ENCODE measurements around the gene MCM3AP. TPM values are rescaled to one million over a fixed set of nuclear protein-coding genes. Genes with fewer than 3 reads are reported as not detected.
"Not testable (repeated sequence)": the region's sequence is repeated elsewhere in the genome, so short reads cannot be mapped to it uniquely, and the experiment has no call there.

MCM3AP gene
- total RNA-seq, 2 experiments from 2014 or later: 109 to 121 TPM

- Mint-ChIP-seq H3K4me3 (no peak overlapping the region), H3K36me3 (ENCODE audit: low read depth) (peaks cover 68% of the 10 kb centered on the region), H3K9me3 (no peaks in the 10 kb centered on the region), H3K27me3 (no peaks in the 10 kb centered on the region), H3K4me1 (peaks cover 5% of the 10 kb centered on the region), H3K27ac (no peak overlapping the region)
- CTCF ChIA-PET: interaction anchor here (1.3 kb wide), 1 partner anchor 10 kb away, joined by 3 read pairs; no protein-coding TSS in a partner anchor
- POLR2A ChIA-PET: interaction anchor here (0.9 to 1.0 kb wide), 2 partner anchors 10 kb away, joined by 3 to 4 read pairs; no protein-coding TSS in a partner anchor
- no peak for DNase-seq
Observed at GRCh38 chr21:46243960-46244361, 41.5 kb downstream of the MCM3AP start.

- Mint-ChIP-seq H3K4me1 (peaks cover 5% of the 10 kb centered on the region), H3K27me3 (no peaks in the 10 kb centered on the region), H3K36me3 (ENCODE audit: low read depth) (peaks cover 68% of the 10 kb centered on the region), H3K4me3 (no peak overlapping the region), H3K27ac (no peak overlapping the region), H3K9me3 (no peaks in the 10 kb centered on the region)
- CTCF ChIA-PET: interaction anchor here (1.3 kb wide), 1 partner anchor 11 kb away, joined by 3 read pairs; no protein-coding TSS in a partner anchor
- POLR2A ChIA-PET: interaction anchor here (1.1 to 1.9 kb wide), 2 partner anchors 9 to 10 kb away, joined by 3 to 5 read pairs; no protein-coding TSS in a partner anchor
- DNase-seq: no peak
Observed at GRCh38 chr21:46243325-46243724, 42.1 kb downstream of the MCM3AP start.

- ChIA-PET CTCF (interaction anchor here (1.5 to 1.9 kb wide), 2 partner anchors 10 to 98 kb away, joined by 4 read pairs; no protein-coding TSS in a partner anchor), POLR2A (interaction anchor here (1.9 kb wide), 1 partner anchor 12 kb away, joined by 5 read pairs; no protein-coding TSS in a partner anchor)
- not testable (repeated sequence) for H3K27ac Mint-ChIP-seq, DNase-seq, H3K4me1 Mint-ChIP-seq, H3K9me3 Mint-ChIP-seq, H3K4me3 Mint-ChIP-seq, H3K27me3 Mint-ChIP-seq
- H3K36me3 Mint-ChIP-seq (ENCODE audit: low read depth): peaks cover 65% of the 10 kb centered on the region
Observed at GRCh38 chr21:46241577-46241976, 43.8 kb downstream of the MCM3AP start.

- no peak overlapping the region for H3K27ac Mint-ChIP-seq
- no peak for DNase-seq
- H3K4me3 Mint-ChIP-seq: no peak overlapping the region
- H3K4me1 Mint-ChIP-seq: peaks cover 5% of the 10 kb centered on the region
- POLR2A ChIA-PET: no interaction called here
- no peaks in the 10 kb centered on the region for H3K9me3 Mint-ChIP-seq
- peaks cover 73% of the 10 kb centered on the region for H3K36me3 Mint-ChIP-seq (ENCODE audit: low read depth)
- no peaks in the 10 kb centered on the region for H3K27me3 Mint-ChIP-seq
- CTCF ChIA-PET: interaction anchor here (1.5 to 1.9 kb wide), 3 partner anchors 8 to 96 kb away, joined by 3 to 4 read pairs (median 4); no protein-coding TSS in a partner anchor
Observed at GRCh38 chr21:46239817-46240325, 45.5 kb downstream of the MCM3AP start.

- H3K27ac Mint-ChIP-seq: no peak overlapping the region
- H3K27me3 Mint-ChIP-seq: no peaks in the 10 kb centered on the region
- no peak overlapping the region for H3K4me3 Mint-ChIP-seq
- DNase-seq: no peak
- H3K9me3 Mint-ChIP-seq: no peaks in the 10 kb centered on the region
- CTCF ChIA-PET: interaction anchor here (1.1 kb wide), 1 partner anchor 16 kb away, joined by 3 read pairs; no protein-coding TSS in a partner anchor
- peaks cover 77% of the 10 kb centered on the region for H3K36me3 Mint-ChIP-seq (ENCODE audit: low read depth)
- peaks cover 21% of the 10 kb centered on the region for H3K4me1 Mint-ChIP-seq
- POLR2A ChIA-PET: no interaction called here
Observed at GRCh38 chr21:46237474-46237873, 47.9 kb downstream of the MCM3AP start.

- POLR2A ChIA-PET: interaction anchor here (1.2 to 2.5 kb wide), 4 partner anchors 8 to 19 kb away, joined by 3 to 7 read pairs (median 6); no protein-coding TSS in a partner anchor
- DNase-seq: no peak
- H3K36me3 Mint-ChIP-seq (ENCODE audit: low read depth): peaks cover 69% of the 10 kb centered on the region
- CTCF ChIA-PET: interaction anchor here (1.1 kb wide), 1 partner anchor 91 kb away, joined by 4 read pairs; no protein-coding TSS in a partner anchor
- peak overlapping the region; percentile 17 for H3K27ac Mint-ChIP-seq
- no peaks in the 10 kb centered on the region for H3K27me3 Mint-ChIP-seq
- H3K4me3 Mint-ChIP-seq: no peak overlapping the region
- peaks cover 36% of the 10 kb centered on the region for H3K4me1 Mint-ChIP-seq
- H3K9me3 Mint-ChIP-seq: no peaks in the 10 kb centered on the region
Observed at GRCh38 chr21:46234436-46234950, 50.9 kb downstream of the MCM3AP start.

GRCh38 chr21:46229923-46230260 is 55.5 kb downstream of the MCM3AP start:
- POLR2A ChIA-PET: interaction anchor here (0.6 to 6.0 kb wide), 2 partner anchors 88 to 93 kb away, joined by 3 to 22 read pairs; partner anchors contain the start of gene C21orf58
- H3K4me1 Mint-ChIP-seq: peaks cover 65% of the 10 kb centered on the region
- H3K36me3 Mint-ChIP-seq (ENCODE audit: low read depth): peaks cover 60% of the 10 kb centered on the region
- no peak for DNase-seq
- CTCF ChIA-PET: interaction anchor here (1.2 kb wide), 1 partner anchor 55 kb away, joined by 3 read pairs; no protein-coding TSS in a partner anchor
- no peaks in the 10 kb centered on the region for H3K9me3 Mint-ChIP-seq
- H3K4me3 Mint-ChIP-seq: peak overlapping the region; percentile 66
- no peaks in the 10 kb centered on the region for H3K27me3 Mint-ChIP-seq
- no peak overlapping the region for H3K27ac Mint-ChIP-seq

GRCh38 chr21:46229133-46229922 is 56.1 kb downstream of the MCM3AP start:
- no peaks in the 10 kb centered on the region for H3K9me3 Mint-ChIP-seq
- no peak for DNase-seq
- CTCF ChIA-PET: interaction anchor here (1.2 kb wide), 1 partner anchor 55 kb away, joined by 3 read pairs; no protein-coding TSS in a partner anchor
- H3K4me1 Mint-ChIP-seq: peaks cover 60% of the 10 kb centered on the region
- no peaks in the 10 kb centered on the region for H3K27me3 Mint-ChIP-seq
- peak overlapping the region; percentile 79 for H3K27ac Mint-ChIP-seq
- POLR2A ChIA-PET: interaction anchor here (0.6 to 6.0 kb wide), 4 partner anchors 85 to 96 kb away, joined by 3 to 22 read pairs (median 4); partner anchors contain the start of gene C21orf58
- H3K4me3 Mint-ChIP-seq: peak overlapping the region; percentile 85
- H3K36me3 Mint-ChIP-seq (ENCODE audit: low read depth): peaks cover 55% of the 10 kb centered on the region

GRCh38 chr21:46228345-46229051 is 56.9 kb downstream of the MCM3AP start, which contains the start of gene LSS:
TSS of gene LSS (minus strand) at chr21:46228774. CDS start at chr21:46228745, 29 bp downstream.
- Mint-ChIP-seq H3K27ac (peak within 1 kb of the TSS; percentile 79), H3K9me3 (no peaks in the 10 kb centered on the region), H3K4me3 (peak within 1 kb of the TSS; percentile 85), H3K27me3 (no peaks in the 10 kb centered on the region), H3K36me3 (ENCODE audit: low read depth) (peaks cover 46% of the 10 kb centered on the region), H3K4me1 (peaks cover 52% of the 10 kb centered on the region)
- POLR2A ChIA-PET: interaction anchor here (0.9 to 6.0 kb wide), 4 partner anchors 13 to 97 kb away, joined by 3 to 22 read pairs (median 4); partner anchors contain the start of gene C21orf58
- peak; percentile 99 for DNase-seq
- CTCF ChIA-PET: interaction anchor here (0.7 to 0.9 kb wide), 2 partner anchors 85 to 272 kb away, joined by 3 read pairs; no protein-coding TSS in a partner anchor

- H3K27me3 Mint-ChIP-seq: no peaks in the 10 kb centered on the region
- peak overlapping the region; percentile 8 for H3K27ac Mint-ChIP-seq
- H3K9me3 Mint-ChIP-seq: no peaks in the 10 kb centered on the region
- ChIA-PET CTCF (interaction anchor here (0.7 to 0.9 kb wide), 3 partner anchors 85 to 412 kb away, joined by 3 read pairs; no protein-coding TSS in a partner anchor), POLR2A (interaction anchor here (0.9 to 6.0 kb wide), 5 partner anchors 8 to 98 kb away, joined by 3 to 22 read pairs (median 3); partner anchors contain the start of gene C21orf58)
- peak overlapping the region; percentile 82 for H3K4me3 Mint-ChIP-seq
- no peak for DNase-seq
- H3K4me1 Mint-ChIP-seq: peaks cover 48% of the 10 kb centered on the region
- peaks cover 42% of the 10 kb centered on the region for H3K36me3 Mint-ChIP-seq (ENCODE audit: low read depth)
Observed at GRCh38 chr21:46227811-46228344, 57.5 kb downstream of the MCM3AP start.

GRCh38 chr21:46226920-46227599 is 58.4 kb downstream of the MCM3AP start:
- CTCF ChIA-PET: interaction anchor here (0.7 kb wide), 1 partner anchor 413 kb away, joined by 3 read pairs; no protein-coding TSS in a partner anchor
- DNase-seq: no peak

More at GRCh38 chr21:46226920-46227599, 58.4 kb downstream of the MCM3AP start:
- peak overlapping the region; percentile 82 for H3K4me3 Mint-ChIP-seq
- POLR2A ChIA-PET: interaction anchor here (1.2 to 6.0 kb wide), 2 partner anchors 9 to 96 kb away, joined by 3 to 22 read pairs; partner anchors contain the start of gene C21orf58
- H3K27me3 Mint-ChIP-seq: no peaks in the 10 kb centered on the region
- peak overlapping the region; percentile 23 for H3K27ac Mint-ChIP-seq
- peaks cover 38% of the 10 kb centered on the region for H3K36me3 Mint-ChIP-seq (ENCODE audit: low read depth)
- no peaks in the 10 kb centered on the region for H3K9me3 Mint-ChIP-seq
- peaks cover 44% of the 10 kb centered on the region for H3K4me1 Mint-ChIP-seq

All from activated CD4-positive, alpha-beta memory T cell treated with anti-CD3 and anti-CD28 coated beads, Interleukin-2, amount 10 ng/mL, durations not matched to agents 7 days and 5 days (primary cell).